Astrocyte of the cerebellum (primary cell): Measurements from ENCODE around the gene IGF2BP3.

Experiments used
- DNase-seq: peaks from one replicate; pipeline ENCODE4 v3.0.0-alpha.2; 2011; ENCODE audit warnings: low read depth
- H3K4me3 ChIP-seq: 2 replicates; pipeline ENCODE4 v1.5.1; 2011; ENCODE audit warnings: mild to moderate bottlenecking, low read depth, low read length, moderate library complexity
- in situ Hi-C: cut with HindIII; loops from 2 replicates; pipeline ENCODE4 v1.10.0; 2017; ENCODE audit warnings: low sequenced_read_pairs
- TF ChIP-seq, protein P1 (sequence below): IDR thresholded peaks from 2 replicates; pipeline ENCODE4 v1.5.1; 2012; ENCODE audit warnings: low read length, low read depth, moderate library complexity, mild to moderate bottlenecking; ENCODE audit errors: missing control alignments

The IGF2BP3 gene

DNA sequence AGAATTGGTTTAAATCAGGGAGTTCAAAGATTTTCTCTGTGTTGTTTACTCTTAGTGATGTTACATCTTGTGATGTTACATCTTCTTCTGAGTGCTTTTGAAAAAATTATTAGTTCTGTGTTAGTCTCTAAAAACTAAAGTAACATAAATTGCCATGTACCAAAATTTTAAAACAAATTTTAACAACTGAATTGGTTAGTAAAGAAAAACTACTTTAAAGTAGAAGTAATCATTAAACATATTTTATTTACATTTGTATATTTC, 5.2 kb upstream of the IGF2BP3 start:
- no peak for DNase-seq
- in situ Hi-C loops = no loop called here
- H3K4me3 ChIP-seq = no peak overlapping the region
- TF ChIP-seq, protein P1, sequence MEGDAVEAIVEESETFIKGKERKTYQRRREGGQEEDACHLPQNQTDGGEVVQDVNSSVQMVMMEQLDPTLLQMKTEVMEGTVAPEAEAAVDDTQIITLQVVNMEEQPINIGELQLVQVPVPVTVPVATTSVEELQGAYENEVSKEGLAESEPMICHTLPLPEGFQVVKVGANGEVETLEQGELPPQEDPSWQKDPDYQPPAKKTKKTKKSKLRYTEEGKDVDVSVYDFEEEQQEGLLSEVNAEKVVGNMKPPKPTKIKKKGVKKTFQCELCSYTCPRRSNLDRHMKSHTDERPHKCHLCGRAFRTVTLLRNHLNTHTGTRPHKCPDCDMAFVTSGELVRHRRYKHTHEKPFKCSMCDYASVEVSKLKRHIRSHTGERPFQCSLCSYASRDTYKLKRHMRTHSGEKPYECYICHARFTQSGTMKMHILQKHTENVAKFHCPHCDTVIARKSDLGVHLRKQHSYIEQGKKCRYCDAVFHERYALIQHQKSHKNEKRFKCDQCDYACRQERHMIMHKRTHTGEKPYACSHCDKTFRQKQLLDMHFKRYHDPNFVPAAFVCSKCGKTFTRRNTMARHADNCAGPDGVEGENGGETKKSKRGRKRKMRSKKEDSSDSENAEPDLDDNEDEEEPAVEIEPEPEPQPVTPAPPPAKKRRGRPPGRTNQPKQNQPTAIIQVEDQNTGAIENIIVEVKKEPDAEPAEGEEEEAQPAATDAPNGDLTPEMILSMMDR = no peak

GRCh38 chr7:23474829-23475575, 4.7 kb upstream of the IGF2BP3 start:
- H3K4me3 ChIP-seq = peak overlapping the region; percentile 70
- TF ChIP-seq, protein P1 = no peak
- DNase-seq = no peak
- in situ Hi-C loops = no loop called here

DNA sequence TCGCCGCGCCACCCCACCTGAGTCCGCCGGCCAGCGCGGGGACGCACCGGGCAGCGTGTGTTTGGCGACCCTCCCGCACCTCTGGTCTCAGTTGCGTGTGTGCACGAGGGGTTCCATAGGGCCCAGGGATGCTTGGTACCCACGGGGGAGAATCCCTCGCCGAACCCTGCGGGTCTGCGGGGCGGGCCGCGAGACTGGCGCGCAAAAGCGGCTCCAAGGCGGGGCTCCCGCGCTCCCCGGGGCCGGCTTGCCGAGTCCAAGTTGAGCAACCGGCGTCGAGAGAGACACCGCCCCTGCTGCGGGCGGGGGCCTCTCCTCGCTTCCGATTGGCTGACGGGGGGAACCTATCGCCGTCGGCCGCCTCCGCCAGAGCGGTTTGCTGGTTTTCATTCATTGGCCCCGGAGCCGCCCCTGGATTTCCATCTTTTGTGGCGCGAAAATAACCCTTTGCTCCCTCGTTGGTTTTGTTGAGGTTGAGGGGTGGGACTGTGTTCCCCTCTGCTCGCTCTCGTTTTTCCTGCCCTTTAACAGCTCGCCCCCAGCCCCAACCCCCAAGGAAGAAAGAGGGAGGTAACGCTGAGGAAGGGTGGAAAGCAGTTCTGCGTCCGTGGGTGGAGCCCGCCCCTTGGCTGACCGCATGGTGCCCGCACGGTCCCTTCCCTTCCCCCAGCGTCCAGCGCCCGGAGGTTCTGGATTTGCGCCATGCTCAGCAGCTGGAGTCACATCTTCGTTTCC, 4.0 kb upstream of the IGF2BP3 start:
- TF ChIP-seq, protein P1 = no peak
- in situ Hi-C loops = no loop called here
- H3K4me3 ChIP-seq = peak overlapping the region; percentile 70
- DNase-seq = peak; percentile 88

- no peak for DNase-seq
- H3K4me3 ChIP-seq = peak overlapping the region; percentile 70
- TF ChIP-seq, protein P1 = no peak
- in situ Hi-C loops = no loop called here
Measured at GRCh38 chr7:23473844-23474093, 3.5 kb upstream of the IGF2BP3 start.

DNA sequence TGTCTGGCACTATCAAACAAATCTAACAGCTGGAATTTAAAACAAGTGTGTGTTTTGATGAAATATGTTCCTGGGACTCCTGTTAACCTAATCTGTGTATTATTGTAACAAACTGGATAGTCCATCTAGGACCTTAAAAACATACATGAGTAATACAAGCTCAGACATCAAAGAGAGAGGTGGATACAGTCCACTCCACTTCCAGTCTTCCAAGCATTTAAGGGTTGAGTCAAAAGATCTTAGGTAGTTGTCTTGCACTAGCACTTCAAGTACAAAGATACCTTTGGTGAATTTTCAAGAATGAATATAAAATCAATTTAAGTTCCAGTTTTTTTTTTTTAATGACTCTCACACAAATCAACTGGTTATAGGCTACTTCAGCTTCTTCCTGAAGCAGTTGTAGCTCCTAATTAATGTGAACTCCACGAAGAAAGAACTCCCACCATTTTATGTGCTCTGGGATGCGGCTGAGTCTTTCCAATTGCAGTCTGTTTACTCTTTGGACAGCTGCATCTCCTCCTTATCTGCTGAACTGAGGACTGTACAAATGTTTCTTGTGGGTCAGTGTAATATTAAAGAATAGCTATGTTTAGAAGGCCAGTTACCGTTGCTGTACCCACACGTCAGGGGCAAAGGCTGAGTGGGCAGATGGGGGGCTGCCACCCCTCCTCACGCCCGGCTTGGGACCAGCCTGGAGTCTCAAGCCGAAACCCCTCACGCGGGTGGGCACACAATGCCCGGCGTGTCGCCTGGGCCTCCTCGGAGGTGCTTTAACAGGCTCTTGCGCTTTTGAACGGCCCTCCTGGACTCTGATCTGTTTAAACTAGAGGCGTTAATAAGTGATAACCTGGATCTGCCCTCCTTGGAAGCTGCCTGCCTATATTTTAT, 2.9 kb upstream of the IGF2BP3 start:
- H3K4me3 ChIP-seq = peak overlapping the region; percentile 70
- no peak for DNase-seq
- in situ Hi-C loops = no loop called here
- TF ChIP-seq, protein P1 = no peak

DNA sequence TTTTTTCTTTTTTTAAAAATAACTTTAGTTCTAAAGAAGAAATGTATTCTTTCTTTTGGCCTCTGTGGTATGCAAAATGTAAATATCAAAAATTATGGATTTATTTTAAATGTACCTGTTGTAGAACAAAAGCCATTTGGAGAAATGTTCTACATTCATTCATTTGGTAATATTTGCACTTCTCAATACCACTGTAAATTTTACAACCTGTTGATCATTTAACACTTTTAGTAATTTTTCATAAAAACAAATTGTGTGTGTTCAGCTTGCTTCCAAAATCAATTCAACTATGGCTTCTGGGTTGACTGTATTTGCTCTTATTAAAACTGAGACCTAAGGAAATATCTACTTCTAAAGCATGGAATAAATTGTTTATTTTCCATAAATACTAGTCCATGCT, 2.3 kb upstream of the IGF2BP3 start:
- in situ Hi-C loops = no loop called here
- H3K4me3 ChIP-seq = no peak overlapping the region
- TF ChIP-seq, protein P1 = no peak
- no peak for DNase-seq
